HS-5 (cell line): ENCODE results near the gene LTB4R.

Experiments
- DNase-seq: peaks from one replicate; pipeline ENCODE4 v3.0.0-alpha.2; 2012; ENCODE audit warnings: low read depth

Gene LTB4R

DNA sequence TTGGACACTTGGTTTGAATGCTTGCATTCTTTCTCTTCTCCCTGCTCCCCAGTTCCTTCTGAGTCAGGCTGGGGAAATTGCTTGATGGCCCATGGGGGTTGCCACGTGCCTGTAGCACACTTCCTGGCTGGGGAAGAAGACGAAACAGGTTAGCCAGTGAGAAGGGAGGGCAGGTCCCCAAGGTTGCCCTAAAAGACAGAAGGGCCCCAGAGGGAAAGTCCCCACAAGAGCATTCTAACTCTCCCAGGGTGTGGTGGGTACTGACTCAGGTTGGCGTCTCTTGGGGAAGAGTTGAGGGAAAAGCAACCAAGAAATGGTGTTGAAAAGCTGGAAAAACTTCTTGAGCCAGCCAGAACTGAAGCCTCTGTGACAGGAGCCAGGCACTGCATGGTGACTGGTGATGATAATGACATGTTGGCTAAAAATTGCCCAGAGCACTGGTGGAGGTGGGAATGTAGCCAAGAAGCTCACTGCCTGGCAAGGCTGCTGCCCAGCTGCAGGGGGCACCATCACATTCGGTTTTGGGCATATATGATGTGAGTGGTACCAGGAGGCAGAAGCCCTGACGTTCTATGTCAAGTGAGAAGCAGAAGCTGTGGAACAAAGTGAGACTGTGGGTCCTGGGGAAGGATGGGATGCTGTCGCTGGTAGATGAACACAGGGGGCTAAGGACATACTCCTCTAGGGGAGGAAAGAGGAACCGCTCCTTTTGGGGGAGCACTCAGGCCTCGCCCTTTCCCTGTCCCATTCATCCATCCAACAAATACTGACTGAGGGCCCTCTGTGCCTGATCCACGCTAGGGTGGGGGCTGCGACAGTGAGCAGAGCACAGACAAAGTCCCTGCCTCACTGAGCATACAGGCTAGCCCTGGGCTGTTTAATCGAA lies 31.8 kb upstream of the LTB4R start:
- no peak for DNase-seq

DNA sequence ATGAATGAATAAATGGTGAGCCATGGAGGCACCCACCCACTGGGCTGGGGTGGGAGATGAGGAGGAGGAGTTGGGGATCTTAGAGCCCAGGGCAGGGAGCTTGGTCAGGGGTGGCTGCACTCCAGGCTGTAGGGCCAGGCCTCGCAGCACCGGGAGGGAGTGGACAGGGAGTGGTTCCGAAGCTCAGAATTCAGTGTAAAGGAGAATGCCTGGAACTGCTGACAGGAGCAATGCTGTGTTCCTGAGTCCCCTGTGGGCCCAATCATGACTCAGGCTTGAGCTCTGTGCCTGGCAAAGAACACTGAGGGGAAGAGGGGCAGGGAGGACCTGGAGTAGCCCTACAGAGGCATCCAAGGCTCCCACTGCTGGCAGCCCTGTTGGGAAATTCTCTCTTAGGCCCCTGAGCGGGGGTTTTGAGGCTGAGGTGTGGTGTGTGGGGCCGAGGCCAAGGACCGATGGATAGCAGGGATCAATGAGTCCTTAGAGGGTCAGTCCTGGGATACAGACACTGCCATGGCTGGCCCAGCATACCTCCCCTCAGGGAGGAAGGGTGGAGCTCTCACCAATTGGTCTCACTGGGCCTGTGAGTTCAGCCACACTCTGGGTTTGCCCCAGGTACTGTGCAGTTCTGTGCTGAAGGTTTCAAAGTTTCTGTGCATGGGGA lies 30.4 kb upstream of the LTB4R start:
- no peak for DNase-seq

DNA sequence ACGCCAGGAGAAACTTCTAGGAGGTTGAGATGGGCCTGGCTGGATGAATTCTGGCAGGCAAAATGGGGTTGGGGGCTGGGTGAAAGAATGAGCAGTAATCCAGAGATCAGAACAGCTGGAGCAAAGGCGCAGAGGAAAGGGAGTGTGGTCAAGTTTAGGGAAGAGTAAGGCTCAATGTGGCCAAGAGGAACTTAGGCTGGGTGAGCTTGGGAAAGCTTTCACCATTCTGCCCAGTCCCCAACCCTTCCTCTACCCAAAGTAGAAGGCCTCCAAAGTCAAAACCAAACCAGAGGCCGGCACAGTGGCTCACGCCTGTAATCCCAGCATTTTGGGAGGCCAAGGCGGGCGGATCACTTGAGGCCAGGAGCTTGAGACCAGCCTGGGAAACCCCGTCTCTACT lies 29.7 kb upstream of the LTB4R start:
- DNase-seq = no peak

DNA sequence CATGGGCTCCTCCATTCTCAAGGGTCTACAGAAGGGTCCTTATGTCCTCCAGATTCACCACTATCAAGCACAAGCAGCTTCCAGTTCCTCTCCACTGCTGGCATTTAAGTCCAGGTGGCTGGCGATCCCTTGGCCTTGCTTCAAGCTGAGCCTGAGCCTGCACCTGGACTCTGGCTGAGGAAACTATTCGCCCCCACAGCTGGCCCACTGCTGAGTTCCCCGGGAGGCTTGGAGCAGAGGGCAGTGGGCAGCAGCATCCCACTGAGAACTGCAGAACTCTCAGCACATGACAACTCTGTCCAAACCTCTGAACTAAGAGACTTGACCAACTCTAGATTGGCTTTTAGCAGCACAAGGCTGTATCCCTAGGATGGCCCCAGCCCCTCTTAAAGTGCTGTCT lies 28.6 kb upstream of the LTB4R start:
- DNase-seq = no peak

DNA sequence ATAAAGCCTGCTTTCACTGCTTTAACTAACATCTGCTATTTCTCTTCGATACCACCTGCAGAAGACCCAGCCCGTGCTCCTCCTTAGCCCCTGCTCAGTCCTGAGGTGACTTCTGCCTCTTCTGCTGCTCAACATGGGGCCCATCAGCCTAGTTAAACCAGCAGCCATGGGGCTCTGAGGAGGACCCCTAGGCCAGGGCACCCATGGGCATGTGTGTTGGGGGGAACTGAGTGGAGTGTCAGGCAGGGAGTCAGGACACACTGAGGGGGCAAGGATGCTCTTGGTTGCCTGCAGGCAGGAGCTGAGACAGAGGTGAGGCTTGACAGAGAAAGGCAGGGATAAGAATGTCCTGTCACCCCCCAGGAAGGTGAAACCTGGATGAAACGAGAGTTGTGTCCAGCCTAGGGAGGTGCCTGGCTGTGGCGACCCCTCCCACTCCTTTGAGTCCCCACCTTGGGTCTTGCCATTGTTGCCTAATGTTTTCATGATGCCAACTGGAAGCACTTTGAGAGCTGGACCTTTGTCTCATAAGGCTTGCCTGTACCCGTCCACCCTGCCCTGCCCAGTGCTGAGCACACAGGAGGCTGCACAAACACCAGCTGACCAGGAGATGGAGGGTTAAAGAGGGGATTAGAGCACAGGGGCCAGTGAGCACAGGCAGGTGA lies 27.4 kb upstream of the LTB4R start:
- no peak for DNase-seq

DNA sequence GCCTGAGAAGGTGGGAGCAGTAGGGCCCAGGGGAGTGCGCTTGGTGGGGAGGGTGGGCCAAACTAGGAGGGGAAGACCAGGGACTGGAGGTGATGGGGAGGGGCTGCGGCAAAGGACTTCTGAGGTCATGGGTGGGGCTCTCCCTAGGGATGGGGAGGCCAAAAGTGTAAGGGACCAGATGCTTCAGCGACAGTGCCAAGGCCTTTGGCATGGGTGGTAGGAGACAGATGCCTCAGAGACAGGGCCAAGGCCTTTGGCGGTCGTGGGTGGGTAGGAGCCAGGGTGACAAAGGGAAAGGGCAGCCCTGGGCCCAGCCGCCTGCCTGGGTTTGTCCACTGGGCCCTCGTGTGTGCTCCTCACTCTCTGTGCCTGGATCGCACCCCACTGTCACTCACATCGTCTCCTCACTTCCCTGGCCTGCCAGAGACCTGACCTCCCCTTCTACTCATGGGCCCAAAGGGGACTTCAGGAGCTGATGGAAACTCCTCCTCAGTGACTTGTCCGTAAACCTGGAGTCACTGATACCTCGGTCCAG lies 26.7 kb upstream of the LTB4R start:
- DNase-seq = no peak

DNA sequence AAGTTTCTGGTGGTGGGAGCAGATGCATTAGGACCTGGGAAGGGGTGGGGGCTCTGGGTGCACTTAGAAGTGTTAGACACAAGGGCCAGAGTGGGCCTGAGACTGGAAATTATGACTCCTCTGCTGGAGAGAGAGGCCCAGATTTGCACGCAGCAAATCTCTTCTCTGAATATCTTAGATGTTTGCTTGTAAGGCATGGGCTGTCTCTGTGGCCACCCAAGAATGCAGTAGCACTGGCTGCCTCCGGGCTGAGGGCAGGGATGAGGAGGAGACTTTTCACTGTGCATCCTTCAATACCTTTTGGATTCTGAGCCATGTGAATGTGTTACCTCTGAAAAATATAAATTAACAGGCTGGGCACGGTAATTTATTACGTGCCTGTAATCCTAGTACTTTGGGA lies 26.0 kb upstream of the LTB4R start:
- no peak for DNase-seq

DNA sequence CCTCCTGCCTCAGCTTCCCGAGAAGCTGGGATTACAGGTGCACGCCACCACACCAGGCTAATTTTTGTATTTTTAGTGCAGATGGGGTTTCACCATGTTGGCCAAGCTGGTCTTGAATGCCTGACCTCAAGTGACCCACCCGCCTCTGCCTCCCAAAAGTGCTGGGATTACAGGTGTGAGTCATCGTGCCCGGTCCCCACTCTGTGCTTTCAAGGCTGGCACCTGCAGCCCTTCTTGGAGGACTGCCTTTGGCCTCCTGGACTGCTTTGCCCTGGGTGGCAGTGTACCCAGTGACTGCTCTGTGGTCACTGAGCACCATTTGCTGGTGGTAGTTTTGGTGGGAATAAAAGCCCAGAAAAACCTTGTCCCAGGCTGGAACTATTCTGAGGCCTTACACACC lies 24.3 kb upstream of the LTB4R start:
- DNase-seq = no peak

DNA sequence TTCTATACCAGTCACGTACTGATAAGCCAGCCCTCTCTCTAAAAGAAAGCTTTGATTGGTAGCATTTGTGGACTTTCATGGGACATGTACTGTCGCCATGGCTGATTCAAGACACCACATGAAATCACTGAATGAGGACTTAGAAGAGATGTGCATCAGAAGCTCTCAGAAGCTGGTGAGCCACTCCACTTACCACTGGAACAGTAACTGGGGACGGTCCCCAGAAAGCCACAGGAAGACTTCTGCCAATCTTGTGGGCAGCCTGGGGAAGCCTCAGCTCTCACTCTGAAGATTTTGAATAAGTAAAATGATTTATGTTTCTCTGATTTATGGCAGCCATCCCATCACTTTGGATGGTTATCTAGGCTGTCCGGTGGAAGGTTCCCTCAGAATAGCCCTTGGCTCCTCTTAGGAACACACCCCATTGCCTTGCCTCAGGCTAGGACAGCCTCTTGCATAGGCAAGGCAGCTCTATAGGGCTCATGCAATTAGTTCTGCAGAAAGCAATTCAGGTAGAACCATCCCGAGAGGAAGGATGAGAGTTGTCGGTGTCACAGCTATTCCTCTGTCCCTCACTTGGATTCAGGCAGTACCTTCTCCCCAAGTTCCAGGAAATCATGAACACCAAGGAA lies 21.5 kb upstream of the LTB4R start:
- no peak for DNase-seq

DNA sequence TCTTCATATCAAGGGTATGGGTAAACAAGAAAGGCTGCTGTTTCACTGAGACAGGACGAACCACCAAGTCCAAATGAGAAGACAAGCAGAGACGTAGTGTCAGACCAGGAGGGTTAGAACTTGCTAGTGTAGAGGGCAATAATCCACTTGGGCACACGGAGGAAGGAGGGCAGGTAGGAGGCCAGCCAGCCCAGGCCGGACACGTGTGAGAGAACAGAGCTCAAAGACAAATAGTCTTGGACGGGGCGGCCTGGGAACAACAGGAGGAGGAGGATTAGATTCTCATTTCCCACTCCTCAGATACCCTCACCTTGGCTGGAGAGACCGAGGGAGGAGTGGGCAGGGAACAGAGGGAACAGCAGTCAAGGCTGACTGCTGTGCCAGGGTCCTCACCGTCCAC lies 20.6 kb upstream of the LTB4R start:
- DNase-seq = no peak

DNA sequence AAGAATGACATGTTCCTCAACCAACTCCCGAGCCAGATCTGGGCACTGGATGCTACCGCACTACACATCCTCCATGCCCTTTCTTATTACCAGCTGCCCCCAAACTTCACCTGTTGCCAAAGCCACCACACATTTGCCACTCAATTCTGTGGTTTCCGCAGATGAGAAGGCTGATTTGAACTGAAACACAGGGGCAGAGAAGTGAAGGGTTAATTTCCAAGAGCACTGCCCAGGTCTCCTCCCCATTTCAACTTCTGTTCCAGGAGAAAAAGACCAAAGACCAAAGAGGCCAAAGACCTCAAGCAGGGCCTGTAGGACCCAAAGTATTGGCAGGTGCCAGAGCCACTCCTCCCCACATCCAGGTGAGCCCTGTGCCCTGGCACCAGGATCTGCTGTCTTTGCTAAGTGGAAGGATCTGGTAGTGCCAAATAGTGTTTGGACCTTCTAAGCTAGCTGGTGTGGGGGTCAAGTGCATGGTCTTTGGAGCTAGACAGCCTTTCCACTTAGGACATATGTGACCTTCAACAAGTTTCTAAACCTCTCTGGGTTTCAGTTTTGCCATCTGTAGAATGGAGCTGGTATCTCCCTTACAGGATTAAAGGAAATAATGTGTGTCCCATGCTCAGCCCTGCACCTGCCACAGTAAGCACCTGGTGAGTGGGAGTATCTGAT lies 19.7 kb upstream of the LTB4R start:
- DNase-seq = no peak

DNA sequence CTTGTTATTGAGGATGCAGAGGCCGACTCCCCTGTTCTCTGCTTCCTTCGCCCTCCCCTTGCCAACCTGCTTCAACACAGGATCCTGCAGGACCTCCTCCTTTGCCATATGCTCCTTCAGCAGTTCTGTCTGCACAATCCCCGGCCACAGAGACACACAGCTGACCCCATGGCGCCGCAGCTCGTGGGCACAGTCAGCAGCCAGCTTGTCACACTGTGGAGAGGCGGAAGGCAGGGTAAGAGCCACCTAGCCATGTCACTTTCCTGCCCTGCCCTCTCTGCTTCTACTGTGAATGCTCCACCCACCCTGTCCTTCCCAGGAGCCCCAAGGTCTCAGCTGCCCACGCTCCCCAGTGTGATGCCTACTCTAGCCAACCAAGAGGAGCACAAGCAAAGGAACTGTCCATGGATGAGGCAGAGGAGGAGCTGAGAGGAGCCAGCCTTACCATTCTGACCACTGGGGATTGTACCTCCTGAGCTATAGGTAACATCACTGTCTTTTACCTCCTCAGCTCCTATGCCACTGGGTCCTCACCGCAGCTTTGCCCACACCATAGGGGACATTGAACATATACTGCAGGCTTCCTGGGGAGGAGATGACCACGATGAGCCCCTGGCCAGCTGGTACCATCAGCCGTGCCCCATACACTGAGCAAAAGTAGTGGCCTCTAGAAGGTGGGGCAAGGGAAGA lies 19.0 kb upstream of the LTB4R start:
- no peak for DNase-seq

DNA sequence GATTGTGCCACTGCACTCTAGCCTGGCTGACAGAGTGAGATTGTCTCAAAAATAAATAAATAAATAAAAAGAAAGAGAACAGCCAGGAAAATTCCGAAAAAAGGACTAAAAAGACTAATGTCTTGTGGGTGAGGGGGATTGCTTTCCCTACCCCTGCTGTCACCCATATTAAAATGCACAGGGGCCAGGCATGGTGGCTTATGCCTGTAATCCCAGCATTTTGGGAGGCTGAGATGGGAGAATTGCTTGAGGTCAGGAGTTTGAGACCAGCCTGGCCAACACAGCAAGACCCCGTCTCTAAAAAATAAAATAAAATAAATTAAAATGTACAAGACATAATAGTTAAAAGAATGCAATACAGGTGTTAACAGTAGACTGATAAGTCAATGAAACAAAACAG lies 17.8 kb upstream of the LTB4R start:
- DNase-seq = no peak

DNA sequence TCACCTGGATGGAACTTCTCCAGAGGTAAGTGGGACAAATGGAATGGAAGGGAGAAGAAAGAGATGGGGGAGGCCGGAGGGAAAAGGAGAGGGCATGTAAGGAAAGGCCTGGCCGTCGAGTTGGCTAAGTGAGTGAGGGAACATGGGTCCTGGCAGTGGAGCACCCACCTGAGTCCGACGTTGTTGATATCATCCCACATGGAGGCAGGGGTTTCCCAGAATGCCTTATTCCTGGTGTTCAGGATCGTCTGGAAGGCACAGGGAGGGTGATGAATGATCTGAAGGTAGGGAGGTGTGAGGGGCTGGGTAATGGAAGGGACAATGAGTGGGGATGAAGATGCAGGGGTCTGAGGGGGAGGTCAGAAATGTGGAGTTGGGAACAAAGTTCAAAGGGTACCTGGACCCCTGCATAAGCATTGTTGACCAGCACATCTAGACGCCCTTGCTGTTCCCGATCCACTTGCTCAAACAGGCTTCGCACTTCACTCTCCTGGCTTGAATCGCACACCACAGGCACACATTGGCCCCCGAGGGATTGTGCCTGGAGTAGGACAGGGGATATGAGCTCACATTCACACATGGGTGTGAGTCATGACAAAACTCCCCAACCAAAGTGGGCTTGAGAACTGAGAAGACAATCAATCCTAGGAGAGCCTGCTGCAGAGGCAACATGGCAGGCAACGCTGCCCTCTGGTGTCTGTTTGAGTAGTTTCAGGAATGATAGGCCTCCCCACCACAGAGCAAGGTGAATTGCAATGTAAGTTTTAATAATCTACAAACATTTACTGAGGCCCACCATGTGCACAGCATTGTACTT lies 14.8 kb upstream of the LTB4R start:
- peak; percentile 70 for DNase-seq

DNA sequence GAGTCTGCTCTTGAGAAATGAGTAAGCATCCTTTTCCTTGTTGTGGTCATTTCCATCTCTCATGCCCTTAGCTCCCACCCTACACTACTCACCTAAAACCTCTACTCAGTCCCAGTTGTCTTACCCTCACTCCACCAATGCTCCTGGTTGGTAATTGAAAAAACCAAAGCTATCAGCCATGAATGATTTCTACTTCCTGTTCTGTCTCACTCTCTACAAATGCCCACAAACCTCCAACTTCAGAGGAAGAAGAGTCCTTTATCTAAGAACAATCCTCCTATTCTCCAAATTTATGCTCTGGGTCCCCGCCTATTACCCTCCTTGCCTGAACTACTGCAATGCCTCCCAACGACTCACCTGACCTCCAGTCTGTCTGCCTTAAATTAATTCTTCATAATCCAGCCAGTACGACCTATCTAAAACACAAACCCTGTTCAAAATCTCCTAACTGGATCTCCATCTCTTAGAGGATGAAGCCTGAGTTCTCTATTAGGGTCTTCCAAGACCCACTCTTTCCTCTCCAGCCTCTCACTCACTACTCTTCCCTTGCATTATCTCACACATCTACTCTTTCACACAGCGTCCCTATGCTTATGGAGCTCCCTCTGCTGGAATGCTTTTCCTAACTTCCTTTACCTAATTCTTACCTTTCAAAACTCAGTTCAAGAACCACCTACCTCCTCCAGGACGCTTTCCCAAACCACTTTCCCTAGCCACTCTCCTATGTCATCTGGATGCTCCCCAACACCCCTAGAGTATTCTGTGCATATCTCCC lies 13.9 kb upstream of the LTB4R start:
- no peak for DNase-seq

DNA sequence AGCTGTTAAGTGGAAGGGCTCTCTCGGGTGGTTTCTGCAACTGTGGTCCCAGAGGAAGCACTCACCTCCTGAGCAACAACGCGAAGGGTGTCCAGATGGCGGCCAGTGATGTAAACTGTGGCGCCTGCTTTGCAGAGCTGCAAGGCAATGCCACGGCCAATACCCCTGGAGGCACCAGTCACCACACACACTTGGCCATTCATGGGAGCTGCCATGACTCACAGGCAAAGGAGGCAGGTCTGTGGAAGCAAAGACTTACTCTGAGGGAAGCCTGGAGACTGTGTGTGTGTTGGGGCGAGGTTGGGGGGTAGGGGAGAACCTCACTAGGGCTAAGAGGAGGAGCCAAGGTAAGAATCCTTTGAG lies 12.4 kb upstream of the LTB4R start:
- DNase-seq = peak; percentile 16

DNA sequence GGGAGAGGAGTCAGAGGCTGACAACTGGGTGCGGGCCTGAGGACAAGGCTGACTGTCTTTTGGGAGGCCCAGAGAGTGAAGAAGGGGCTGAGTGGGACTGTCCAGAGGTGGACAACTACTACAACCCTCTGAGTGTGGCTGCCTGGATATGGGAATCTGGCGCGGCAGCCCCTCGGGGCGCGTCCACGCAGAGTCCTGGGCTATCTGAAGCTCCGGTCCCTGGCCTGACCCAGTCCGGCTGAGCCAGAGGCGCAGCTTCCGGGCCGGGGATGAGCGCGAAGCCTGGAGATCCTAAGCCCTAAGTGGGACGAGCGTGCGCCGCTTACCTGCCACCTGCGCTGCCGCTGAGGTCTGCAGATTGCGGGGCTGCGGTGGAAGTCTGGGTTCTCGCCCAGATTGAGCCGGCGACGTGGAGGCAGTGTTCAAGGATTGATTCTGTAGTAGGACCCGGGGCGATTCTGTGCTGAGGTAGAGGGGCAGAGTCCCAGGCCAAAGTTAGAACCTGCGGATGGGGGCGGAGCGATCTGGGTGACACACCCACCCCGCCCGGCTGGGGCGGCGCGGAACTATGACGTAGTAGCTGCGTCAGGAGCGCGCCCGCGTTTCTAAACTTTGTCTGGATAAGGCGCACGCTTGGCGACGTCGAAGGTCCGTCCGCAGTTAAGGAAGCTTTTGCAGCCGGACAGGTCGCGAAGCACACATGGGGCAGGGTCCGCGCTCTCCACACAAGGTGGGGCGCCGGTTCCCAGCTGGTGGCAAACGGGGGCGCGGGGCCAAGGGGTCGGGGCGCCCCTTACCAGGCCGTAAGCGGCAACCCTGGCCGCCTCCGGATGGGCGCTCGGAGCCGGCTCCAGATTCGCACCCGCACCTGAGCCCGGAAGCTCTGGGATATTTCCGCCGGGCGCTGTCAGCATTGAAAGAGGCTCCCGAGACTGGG lies 11.8 kb upstream of the LTB4R start, which contains the start of the genes DHRS1 and NOP9:
TSS of gene DHRS1 (minus strand) at position 526 of the 937 bp plus-strand sequence. CDS start 674 bp downstream, outside the sequence.
TSS of gene NOP9 (plus strand) at position 596 of the 937 bp plus-strand sequence. CDS start at position 701, 105 bp downstream.
- DNase-seq = peak; percentile 61

DNA sequence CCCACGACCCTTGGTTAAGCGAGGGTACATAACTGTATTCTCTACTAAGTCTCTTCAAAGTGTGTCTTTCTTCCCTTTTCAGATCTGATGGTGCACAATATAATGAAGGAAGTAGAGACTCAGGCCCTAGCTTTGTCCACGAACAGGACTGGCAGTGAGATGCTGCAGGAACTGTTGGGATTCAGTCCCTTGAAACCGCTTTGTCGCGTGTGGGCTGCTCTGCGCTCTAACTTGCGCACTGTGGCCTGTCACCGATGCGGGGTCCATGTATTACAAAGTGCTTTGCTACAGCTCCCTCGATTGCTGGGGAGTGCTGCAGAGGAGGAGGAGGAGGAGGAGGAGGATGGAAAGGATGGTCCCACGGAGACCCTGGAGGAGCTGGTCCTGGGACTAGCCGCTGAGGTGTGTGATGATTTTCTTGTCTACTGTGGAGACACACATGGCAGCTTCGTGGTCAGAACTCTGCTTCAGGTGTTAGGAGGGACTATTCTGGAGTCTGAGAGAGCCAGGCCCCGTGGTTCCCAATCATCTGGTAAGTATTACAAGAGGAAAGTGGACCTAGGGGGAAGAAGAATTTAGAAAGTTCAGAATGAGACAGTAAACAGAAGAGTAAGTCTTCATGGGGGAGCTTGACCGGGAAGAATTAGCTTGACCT lies 10.8 kb upstream of the LTB4R start:
- no peak for DNase-seq
